NCI-H1105 (cell line): ENCODE measurements around the gene TMCC1.
A peak's percentile ranks its signal among the peaks of the same experiment; 100 is the strongest.

Experiments used
- DNase-seq: peaks from one replicate; lab custom pipeline; 2025; lab: John Stamatoyannopoulos, UW

The TMCC1 gene

GRCh38 chr3:129609591-129610182 lies 283.8 kb downstream of the TMCC1 start:
- DNase-seq, result no peak

GRCh38 chr3:129608936-129609590 lies 284.4 kb downstream of the TMCC1 start:
- DNase-seq, result no peak

GRCh38 chr3:129608087-129608935 lies 285.2 kb downstream of the TMCC1 start:
- DNase-seq, result no peak

- DNase-seq, result no peak
Observed at GRCh38 chr3:129607391-129608068, 286.0 kb downstream of the TMCC1 start.

DNA sequence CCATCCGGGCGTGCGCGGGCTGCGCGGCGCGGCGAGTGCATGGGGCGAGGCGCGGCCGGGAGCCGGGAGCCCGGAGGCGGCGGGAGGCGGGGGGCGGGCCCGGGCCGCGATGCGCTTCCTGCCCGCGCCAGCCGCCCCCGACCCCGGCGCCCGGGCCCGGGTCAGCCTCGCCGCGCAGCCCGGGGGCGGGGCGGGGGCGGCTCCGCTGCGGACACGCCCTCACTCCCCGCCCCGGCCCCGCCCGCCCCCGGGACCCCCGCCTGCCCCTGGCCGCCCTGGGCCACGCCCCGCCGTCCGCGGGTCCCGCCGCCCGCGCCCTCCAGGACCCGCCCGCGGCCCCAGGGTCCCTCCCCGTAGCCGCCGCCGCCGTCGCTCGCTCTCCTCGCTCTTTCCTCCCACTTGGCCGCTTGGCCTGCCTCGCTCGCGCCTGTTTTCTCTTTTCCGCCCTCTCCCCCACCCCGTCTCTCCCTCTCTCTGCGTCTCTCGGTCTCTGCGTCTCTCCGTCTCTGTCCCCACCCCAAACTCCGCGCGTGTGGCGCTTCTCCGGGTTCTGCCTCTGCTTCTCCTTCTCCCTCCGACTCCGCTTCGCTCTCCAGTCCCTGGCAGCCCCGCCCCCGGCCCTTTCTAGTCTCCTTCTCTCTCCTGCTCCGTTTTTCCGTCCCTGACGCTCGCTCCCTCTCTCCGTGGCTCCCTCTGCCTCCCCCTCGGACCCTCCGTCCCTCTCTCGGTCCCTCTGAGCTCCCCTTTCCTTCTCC lies 286.7 kb downstream of the TMCC1 start, which contains the start of gene PLXND1:
PLXND1 (minus strand) TSS at position 41 of the 755 bp plus-strand sequence; CDS start at position 4, 37 bp downstream.
- DNase-seq, result peak; percentile 72

GRCh38 chr3:129605922-129606635 lies 287.4 kb downstream of the TMCC1 start:
- peak; percentile 18 for DNase-seq

- peak; percentile 62 for DNase-seq
Observed at GRCh38 chr3:129605203-129605921, 288.1 kb downstream of the TMCC1 start.

- peak; percentile 16 for DNase-seq
Observed at GRCh38 chr3:129604767-129605166, 288.7 kb downstream of the TMCC1 start.

GRCh38 chr3:129603991-129604749 lies 289.3 kb downstream of the TMCC1 start:
- DNase-seq, result no peak

DNA sequence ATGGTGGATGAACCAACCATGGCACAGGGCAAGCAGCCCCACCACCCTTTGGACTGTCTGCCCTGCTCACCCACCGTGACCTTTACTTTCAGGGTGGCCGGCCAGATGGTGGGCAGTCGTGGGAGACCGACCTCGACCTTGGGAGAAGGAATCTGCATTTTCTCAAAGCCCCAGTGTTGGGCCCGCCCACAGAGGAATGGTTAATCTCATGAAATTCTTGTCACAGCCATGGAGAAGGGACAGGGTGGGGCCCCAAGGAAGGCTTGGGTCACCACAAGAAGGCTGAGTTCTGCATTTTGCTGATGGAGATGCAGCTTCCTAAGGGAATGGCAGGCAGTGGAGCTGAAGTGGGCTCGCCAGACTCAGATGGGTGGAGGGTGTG lies 290.0 kb downstream of the TMCC1 start:
- DNase-seq, result no peak

- no peak for DNase-seq
Observed at GRCh38 chr3:129602730-129603560, 290.6 kb downstream of the TMCC1 start.

- DNase-seq, result no peak
Observed at GRCh38 chr3:129602309-129602708, 291.2 kb downstream of the TMCC1 start.

DNA sequence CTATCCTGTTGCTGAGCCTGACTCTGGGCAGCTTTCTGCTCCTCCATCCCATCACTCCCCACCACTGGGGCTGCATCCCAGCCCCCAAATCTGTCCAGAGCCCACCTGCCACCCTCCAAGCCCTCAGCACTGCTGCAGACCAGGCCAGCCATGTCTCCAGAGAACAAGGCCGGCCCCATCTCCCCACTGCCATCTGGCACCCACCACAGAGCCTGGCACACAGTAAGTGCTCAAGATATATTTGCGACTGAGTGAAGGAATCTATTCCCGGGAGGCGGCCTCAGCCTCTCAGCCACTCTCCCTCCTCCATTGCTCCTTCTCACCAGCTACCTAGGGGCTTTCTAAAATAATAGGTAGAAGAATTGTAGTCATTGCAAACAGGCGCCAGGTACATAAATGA lies 291.8 kb downstream of the TMCC1 start:
- DNase-seq, result no peak

DNA sequence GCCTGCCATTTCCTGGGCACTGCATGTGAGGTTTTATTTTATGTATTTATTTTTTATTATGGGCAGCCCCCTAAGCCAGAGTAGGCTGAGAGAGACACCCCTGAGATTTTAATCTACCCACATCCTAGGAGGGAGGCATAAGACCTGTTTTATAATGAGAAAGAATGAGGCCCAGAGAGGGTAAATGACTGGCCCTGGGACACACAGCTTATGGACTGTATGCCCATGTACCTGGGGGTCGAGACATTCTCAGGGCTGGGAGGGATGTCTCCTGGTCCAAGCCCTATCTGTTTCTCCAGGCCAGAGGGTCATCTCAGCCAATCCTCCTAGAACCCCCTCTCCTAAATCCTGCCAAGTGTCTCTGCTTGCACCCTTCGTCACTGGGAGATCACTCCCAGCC lies 293.2 kb downstream of the TMCC1 start:
- no peak for DNase-seq

GRCh38 chr3:129599607-129600006 lies 293.9 kb downstream of the TMCC1 start:
- no peak for DNase-seq

DNA sequence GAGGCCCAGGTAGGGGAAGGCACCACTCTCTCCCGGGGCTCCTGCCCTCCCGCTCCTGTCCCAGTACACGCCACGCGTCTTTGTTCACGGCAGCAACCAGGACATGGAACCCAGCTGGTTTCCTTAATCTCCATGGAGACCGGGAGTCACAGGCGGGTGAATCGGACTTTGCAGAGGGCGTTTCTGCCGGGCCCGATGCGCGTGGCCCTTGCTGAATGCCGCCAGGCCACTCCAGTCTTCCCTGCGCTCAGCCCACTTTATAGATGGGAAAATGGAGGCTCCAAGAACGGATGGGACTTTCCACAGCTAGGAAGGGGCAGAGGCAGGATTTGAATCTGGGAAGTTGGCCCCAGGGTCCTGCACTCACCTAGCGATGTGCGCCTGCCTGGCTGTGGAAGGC lies 294.4 kb downstream of the TMCC1 start:
- no peak for DNase-seq

- no peak for DNase-seq
Observed at GRCh38 chr3:129598484-129598883, 295.0 kb downstream of the TMCC1 start.

GRCh38 chr3:129598000-129598381 lies 295.5 kb downstream of the TMCC1 start:
- DNase-seq, result no peak
